HG03469 (cell line): ENCODE data around the gene LRRC4B.
"Not testable (repeated sequence)": the region's sequence is repeated elsewhere in the genome, so short reads cannot be mapped to it uniquely, and the experiment has no call there.

ENCODE experiments used
- ATAC-seq: cut with Tn5 transposase; IDR thresholded peaks from one replicate; pipeline ENCODE4 v1.9.1; 2021; ENCODE audit warnings: mild to moderate bottlenecking, moderate library complexity, moderate number of reproducible peaks; ENCODE audit not compliant: unreplicated experiment

Gene LRRC4B

DNA sequence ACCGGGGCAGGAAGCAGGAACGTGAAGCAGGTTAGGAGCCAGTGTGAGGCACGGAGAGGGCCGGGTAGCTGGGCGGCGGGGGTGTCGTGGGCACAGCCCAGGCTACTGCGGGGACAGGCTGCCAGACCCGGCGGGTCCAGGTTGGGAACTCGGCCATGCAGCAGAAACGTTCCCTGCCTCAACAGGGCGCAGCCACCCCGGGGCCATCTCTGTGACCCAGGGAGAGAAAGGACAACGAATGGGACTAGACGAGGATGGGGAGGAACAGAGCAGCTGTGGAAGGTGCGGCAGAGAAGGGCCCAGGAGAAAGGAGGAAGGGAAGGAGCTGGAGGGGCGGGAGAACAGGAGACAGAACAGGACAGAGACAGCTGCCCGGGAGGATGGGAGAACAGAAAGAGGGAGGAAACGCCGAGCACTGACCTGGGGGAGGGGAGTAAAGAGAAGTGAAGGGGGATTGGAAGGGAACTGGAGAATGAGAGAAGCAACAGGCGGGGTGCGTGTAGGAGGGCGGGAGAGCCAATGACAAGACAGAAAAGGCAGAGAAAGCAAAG lies 78.7 kb downstream of the LRRC4B start:
- ATAC-seq: no peak

DNA sequence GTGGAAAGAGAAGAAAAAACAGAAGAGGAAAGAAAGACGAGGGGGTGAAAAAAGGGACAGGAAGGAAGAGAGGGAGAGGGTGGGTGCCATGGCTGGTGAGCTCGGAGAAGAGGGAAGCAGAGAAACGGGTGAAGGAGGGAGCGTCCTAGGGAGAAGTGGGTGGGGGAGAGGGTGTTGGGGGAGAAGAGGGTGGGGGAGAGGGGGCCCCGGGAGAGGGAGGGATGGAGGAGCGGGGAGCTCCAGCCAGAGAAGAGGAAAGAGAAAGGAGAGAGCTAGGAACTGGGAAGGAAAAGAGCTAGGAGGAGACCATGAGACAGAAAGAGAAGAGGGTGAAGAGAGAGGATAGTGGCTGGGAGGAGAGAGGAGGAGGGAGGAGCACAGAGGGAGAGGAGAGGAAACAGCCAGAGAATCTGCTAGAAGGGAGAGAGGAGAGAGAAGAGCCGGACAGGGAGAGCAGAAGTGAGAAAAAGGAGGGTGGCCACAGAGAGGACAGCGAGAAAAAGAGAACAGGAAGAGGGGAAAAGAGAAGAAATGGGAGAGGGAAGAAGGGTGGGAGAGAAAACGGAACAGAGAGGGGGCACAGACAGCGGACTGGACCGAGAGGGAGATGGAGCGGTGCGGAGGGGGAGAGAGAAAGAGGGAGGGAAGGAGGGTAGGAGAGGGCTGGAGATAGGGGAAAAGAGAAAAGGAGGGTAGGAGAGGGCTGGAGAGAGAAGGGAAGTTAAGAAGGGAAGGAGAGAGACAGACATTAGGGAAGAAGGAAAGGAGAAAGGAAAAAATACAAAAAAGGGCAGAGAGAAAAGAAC lies 79.6 kb downstream of the LRRC4B start:
- no peak for ATAC-seq

- no peak for ATAC-seq
These were observed 81.3 kb downstream of the LRRC4B start for GRCh38 chr19:50486823-50487515.

DNA sequence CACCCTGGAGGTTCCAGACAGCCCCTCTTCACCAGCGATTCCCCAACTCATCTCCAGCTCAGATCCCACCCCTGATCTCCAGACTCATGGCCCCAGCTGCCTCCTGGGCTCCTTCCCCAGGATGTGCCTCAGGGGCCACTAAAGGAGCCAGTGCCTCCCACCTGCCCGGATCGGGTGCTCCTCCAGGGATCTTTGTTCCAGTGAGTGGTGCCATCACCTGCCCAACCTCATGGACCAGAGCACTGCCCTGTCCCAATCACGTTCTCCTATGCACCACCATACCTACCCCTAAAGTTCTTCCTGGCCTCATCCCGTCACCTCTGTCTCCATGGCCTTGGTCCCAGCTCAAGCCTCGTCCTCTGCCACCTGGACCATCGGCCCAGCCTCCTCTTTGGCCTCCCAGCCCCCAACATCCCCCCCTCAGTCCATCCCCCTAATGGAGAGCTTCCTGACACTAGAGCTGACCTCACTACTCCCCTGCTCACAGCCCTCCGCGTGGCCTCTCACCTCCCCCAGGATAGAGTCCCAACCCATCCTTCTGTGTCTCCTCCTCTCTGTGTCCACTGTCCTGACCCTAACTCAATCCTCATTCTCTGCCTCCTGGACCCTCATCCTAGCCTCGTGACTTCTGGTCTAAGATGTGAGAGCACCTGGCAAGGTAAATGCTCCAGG lies 82.8 kb downstream of the LRRC4B start:
- ATAC-seq: no peak

DNA sequence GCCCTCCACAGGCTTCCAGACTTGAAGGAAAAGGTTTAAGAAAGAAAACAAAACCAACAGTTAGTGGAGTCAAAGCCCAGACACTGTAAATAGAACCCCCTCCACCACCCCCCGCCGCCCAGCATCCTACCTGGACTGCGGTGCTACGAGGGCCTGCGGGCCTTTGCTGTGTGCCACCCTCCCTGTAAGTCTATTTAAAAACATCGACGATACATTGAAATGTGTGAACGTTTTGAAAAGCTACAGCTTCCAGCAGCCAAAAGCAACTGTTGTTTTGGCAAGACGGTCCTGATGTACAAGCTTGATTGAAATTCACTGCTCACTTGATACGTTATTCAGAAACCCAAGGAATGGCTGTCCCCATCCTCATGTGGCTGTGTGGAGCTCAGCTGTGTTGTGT lies 85.3 kb downstream of the LRRC4B start:
- no peak for ATAC-seq

GRCh38 chr19:50482271-50482855 lies 85.9 kb downstream of the LRRC4B start:
- no peak for ATAC-seq

DNA sequence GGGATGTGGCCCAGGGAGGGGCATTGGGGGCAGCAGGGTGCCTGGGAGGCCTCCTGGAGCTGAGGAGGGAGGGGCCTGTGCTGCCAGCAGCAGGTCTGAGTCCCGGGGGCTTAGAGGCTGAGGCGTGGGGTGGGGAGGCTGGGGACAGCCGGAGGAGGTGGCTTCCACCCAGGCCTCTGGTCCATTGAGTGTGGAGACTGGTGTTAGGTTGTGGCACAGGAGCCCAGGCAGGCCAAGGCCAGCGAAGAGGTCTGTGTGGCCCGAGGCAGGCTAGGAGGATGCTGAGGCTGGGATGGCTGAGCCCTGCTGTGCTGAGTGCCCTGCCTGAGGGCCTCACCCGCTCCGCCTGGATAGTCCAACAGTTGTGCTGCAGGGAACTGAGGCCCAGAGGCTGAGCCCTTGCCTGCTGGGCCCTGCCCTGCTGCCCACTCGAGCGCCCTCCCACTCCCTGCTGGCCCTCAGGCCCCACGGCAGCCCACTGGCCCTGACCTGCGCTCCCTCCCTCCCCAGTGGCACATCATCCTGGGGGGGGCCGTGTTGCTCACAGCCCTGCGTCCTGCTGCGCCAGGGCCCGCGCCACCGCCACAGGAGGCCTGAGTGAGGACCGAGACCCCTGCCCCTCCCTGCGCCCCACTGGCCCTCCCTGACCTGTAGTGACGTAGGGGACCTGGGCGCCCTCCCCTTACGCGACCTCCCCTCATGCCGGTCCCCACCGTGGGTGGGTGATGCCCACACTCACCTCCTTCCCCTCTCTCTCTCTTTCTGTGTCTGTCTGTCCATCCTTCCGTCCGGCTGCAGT lies 86.7 kb downstream of the LRRC4B start:
- no peak for ATAC-seq

DNA sequence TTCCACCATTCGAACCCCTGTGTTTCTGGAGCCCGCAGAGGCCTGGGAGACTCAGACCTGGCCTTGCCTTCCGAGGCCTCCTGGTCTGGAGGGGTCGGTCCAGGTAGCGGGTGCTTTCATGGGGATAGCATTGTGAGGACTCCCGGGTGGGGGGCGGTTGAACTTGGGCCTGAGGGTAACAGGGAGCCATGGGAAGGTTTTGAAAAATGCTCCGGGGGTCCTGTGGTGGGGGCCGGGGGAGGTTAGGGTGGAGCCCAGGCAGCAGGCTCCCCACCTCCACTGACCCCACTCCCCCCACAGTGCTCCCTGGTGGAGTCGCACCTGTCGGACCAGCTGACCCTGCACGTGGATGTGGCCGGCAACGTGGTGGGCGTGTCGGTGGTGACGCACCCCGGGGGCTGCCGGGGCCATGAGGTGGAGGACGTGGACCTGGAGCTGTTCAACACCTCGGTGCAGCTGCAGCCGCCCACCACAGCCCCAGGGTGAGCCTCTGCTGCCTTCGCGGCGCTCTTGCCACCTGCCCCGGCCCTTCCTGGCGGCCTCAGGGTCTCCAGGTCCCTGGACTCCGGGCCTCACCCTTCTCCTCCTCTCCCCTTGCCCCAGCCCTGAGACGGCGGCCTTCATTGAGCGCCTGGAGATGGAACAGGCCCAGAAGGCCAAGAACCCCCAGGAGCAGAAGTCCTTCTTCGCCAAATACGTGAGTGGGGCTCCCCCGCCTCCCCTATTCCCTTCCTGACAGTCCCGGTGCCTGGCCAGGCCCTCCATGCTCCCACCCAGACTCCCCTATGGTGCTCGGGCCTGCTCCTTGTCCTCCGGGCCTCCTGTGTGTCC lies 87.7 kb downstream of the LRRC4B start:
- ATAC-seq: no peak

DNA sequence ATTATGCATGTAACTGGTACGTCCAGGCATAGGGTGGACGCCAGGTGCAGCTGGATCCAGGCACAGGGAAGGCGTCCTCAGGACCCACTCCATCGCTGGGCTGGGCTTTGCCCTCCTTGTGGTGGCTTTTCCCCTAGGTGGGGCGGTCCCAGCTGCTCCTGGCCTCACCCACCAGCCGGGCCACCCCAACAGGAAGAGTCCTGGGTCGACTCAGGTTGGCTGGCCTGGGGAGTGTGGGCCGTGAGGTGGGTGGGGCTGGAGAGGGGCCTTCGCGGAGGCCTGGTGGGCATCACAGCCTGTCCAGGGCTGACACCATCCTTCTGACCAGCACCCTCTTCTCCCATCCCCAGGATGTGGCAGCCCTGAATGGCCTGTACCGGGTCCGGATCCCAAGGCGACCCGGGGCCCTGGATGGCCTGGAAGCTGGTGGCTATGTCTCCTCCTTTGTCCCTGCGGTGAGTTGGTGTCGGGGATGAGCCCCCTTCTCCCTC lies 88.4 kb downstream of the LRRC4B start:
- ATAC-seq: no peak

DNA sequence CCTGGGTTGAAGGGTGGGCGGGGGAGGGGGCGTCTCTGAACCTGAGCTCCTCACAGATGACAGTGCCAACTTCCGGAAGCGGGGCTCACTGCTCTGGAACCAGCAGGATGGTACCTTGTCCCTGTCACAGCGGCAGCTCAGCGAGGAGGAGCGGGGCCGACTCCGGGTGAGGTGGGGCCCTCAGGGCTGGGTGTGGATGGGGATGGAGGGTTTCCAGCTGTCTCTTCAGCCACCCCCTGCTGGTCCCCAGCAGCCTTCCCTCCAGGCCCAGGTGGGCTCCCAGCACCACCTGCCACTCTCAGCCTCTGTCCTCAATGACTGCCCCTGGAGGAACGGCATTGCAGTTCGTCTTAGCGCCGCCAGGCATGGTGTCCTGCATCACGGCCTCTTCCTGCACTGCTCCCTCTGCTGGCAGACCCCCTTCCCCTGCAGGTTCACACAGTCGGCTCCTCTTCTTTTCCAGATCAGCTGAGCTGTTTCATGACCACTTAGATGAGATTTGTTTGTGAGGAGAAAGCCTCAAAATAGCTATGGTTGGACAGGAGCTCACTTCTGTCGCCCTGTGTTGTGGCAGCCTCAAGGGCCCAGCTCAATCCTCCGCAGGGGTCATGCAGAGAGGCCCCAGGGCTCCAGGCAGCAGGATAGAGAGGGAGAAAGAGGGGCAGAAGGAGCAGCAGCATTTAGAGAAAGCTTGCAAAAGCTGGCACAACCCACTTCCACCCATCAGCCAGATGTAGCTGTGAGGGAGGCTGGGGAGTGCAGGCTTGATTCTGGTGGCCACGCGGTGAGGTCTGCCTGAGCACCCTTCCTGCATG lies 89.1 kb downstream of the LRRC4B start:
- no peak for ATAC-seq

DNA sequence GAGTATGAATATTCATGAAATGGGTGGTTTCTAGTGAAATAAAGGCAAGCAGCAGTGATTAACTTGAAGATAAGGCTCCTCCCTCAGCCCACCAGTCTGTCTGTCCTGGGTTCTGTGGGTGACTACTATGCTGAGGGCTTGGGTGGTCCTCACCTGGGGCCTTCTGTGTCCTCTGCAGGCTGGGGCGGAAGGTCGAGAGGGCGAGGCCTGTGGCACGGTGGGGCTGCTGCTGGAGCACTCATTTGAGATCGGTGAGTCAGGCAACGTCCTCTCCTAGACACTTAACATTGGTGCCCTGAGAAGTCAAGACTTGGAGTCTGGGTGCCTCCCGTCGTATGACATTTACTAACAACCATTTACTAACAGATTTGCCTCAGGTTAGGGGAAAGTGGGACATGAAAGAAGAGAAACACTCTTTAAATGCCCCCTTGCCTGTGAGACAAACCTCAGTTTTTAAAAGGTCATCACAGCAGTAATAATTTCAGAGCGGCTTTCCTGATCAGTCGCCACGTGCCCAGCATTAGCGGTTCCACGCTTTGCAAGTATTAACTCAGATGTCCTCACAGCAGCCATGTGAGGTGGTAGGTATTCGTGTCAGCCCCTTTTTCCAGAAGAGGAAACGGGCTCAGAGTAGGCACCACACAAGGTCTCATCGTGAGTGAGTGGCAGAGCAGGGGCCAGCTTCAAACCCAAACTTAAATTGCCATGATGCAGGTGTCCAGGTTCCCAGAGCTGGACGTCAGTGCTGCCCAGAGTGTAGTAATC lies 90.3 kb downstream of the LRRC4B start:
- no peak for ATAC-seq

- ATAC-seq: no peak
These were observed 91.4 kb downstream of the LRRC4B start for GRCh38 chr19:50476907-50477238.

DNA sequence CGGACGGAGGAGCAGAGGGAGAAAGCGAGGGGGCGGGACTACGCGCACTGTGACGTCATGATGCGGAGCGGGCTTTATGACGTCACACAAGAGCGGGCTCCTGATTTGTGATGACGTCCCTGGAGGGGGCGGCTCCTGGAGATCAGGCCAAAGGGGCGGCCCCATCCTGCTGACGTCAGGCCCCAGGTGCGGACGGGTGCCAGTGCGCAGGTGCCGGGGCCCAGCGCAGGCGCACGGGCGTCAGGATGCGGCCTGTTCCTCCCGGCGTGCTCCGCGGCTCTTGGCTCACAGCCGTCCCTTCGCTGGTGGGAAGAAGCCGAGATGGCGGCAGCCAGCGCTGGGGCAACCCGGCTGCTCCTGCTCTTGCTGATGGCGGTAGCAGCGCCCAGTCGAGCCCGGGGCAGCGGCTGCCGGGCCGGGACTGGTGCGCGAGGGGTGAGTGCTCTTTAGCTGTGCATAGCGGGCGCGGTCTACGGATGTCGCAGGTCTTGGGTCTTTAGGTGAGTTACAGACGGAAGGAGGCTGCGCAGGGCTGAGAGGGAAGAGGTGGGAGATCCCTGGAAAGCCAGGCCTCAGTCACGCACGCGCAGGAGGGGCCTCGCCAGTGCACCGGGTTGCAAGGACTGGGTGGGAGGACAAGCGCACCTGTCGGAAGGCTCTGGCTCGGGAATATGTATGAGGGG lies 91.9 kb downstream of the LRRC4B start, which contains the start of the genes EMC10 and GARIN5A:
TSS of gene EMC10 (plus strand) at position 284 of the 683 bp plus-strand sequence. CDS start at position 322, 38 bp downstream.
TSS of gene GARIN5A (minus strand) at position 625 of the 683 bp plus-strand sequence. CDS start at position 165, 460 bp downstream.
- peak; percentile 62 for ATAC-seq

GRCh38 chr19:50475736-50476223 lies 92.5 kb downstream of the LRRC4B start:
- ATAC-seq: no peak

- ATAC-seq: no peak
These were observed 93.1 kb downstream of the LRRC4B start for GRCh38 chr19:50475101-50475568.

- ATAC-seq: not testable (repeated sequence)
These were observed 94.9 kb downstream of the LRRC4B start for GRCh38 chr19:50473336-50473735.

DNA sequence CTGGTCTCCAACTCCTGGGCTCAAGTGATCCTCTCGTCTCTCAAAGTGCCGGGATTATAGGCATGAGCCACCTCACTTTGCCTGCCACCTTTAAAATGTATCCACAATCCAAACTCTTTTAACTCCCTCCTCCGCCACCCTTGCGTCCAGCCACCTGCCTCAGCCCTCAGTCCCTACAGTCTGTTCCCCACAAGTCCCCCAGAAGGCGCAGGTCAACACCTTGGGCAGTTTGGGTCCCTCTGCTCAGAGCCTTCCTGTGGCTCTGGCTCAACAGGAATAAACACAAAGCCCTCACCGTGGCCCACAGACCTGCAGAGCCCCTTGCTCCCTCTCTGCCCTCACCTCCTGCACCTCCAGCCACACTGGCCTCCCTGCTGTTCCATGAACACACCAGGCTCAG lies 99.4 kb downstream of the LRRC4B start:
- ATAC-seq: no peak
